ENCODE measurements around the gene RBM33. TPM values are rescaled to one million over a fixed set of nuclear protein-coding genes. Genes with fewer than 3 reads are reported as not detected.
"Not testable (repeated sequence)": the region's sequence is repeated elsewhere in the genome, so short reads cannot be mapped to it uniquely, and the experiment has no call there.

RBM33 gene
- total RNA-seq, 1 donor from 2014 or later = 50.5 TPM

DNA sequence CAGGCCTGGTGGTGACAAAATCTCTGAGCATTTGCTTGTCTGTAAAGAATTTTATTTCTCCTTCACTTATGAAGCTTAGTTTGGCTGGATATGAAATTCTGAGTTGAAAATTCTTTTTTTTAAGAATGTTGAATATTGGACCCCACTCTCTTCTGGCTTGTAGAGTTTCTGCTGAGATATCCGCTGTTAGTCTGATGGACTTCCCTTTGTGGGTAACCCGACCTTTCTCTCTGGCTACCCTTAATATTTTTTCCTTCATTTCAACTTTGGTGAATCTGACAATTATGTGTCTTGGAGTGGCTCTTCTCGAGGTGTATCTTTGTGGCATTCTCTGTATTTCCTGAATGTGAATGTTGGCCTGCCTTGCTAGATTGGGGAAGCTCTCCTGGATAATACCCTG lies 46.2 kb downstream of the RBM33 start:
- H3K9me3 ChIP-seq (ENCODE audit: insufficient read depth, low read depth, low read length); H3K4me3 ChIP-seq (ENCODE audit: insufficient read depth, low read depth, low read length); H3K27me3 ChIP-seq (ENCODE audit: insufficient read depth, low read length); H3K9me3 Mint-ChIP-seq (ENCODE audit: unreplicated experiment); H3K9ac ChIP-seq (ENCODE audit: low read length); DNase-seq (ENCODE audit: low read depth); H2AFZ ChIP-seq (ENCODE audit: low read depth, low read length); H3K27ac ChIP-seq (ENCODE audit: low read depth, low read length); H3K4me3 Mint-ChIP-seq (ENCODE audit: unreplicated experiment); H3K36me3 ChIP-seq (ENCODE audit: insufficient read depth, low read length); H3K27ac Mint-ChIP-seq (ENCODE audit: unreplicated experiment); H3K4me1 ChIP-seq (ENCODE audit: insufficient read depth, low read length); H3K4me1 Mint-ChIP-seq (ENCODE audit: low read depth, unreplicated experiment); H3K4me2 ChIP-seq (ENCODE audit: low read length); FAIRE-seq; H3K27me3 Mint-ChIP-seq (ENCODE audit: low read depth, unreplicated experiment): not testable (repeated sequence)
- H3K36me3 Mint-ChIP-seq (ENCODE audit: low read depth, unreplicated experiment) = peaks cover 15% of the 10 kb centered on the region
- Histone ChIP-seq H4K20me1 (ENCODE audit: insufficient read depth, low read length) (peaks cover 47% of the 10 kb centered on the region), H3K79me2 (ENCODE audit: insufficient read depth, low read length) (peaks cover 52% of the 10 kb centered on the region)

DNA sequence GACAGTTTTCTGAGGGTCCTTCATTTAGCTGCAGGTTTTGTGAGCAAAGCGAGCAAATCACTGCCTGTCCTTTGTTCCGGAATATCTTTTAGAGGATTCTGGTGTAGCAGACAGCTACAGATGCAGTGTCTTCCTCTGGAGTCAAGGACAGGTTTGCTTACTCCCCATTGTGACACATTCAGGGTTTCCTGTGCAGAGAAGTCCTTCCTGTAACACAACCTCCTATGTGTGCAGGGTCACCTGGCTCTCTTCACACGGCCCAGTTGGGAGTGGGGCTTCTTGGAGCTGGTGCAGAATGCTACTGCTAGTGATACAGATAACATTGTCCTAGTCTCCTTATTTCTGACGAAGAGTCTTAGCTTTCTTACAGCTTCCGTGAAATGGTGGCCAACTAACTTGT lies 47.9 kb downstream of the RBM33 start:
- no peak overlapping the region for H3K27ac Mint-ChIP-seq (ENCODE audit: unreplicated experiment)
- Histone ChIP-seq H3K27ac (ENCODE audit: low read depth, low read length) (no peak overlapping the region), H3K27me3 (ENCODE audit: insufficient read depth, low read length) (no peaks in the 10 kb centered on the region), H3K9ac (ENCODE audit: low read length) (no peak overlapping the region), H3K4me1 (ENCODE audit: insufficient read depth, low read length) (no peaks in the 10 kb centered on the region), H3K79me2 (ENCODE audit: insufficient read depth, low read length) (peaks cover 62% of the 10 kb centered on the region), H3K36me3 (ENCODE audit: insufficient read depth, low read length) (no peaks in the 10 kb centered on the region), H2AFZ (ENCODE audit: low read depth, low read length) (no peak overlapping the region), H3K4me3 (ENCODE audit: insufficient read depth, low read depth, low read length) (no peak overlapping the region), H3K4me2 (ENCODE audit: low read length) (no peak overlapping the region), H4K20me1 (ENCODE audit: insufficient read depth, low read length) (peaks cover 56% of the 10 kb centered on the region), H3K9me3 (ENCODE audit: insufficient read depth, low read depth, low read length) (no peaks in the 10 kb centered on the region)
- H3K4me3 Mint-ChIP-seq (ENCODE audit: unreplicated experiment) = no peak overlapping the region
- peaks cover 3% of the 10 kb centered on the region for H3K4me1 Mint-ChIP-seq (ENCODE audit: low read depth, unreplicated experiment)
- no peaks in the 10 kb centered on the region for H3K27me3 Mint-ChIP-seq (ENCODE audit: low read depth, unreplicated experiment)
- FAIRE-seq = no peak
- no peak for DNase-seq (ENCODE audit: low read depth)
- H3K9me3 Mint-ChIP-seq (ENCODE audit: unreplicated experiment) = no peaks in the 10 kb centered on the region
- TF ChIP-seq EZH2 (IDR thresholded peaks at IDR 0.05; ENCODE audit: insufficient read depth, low read length) = no peak
- TF ChIP-seq, protein P1, sequence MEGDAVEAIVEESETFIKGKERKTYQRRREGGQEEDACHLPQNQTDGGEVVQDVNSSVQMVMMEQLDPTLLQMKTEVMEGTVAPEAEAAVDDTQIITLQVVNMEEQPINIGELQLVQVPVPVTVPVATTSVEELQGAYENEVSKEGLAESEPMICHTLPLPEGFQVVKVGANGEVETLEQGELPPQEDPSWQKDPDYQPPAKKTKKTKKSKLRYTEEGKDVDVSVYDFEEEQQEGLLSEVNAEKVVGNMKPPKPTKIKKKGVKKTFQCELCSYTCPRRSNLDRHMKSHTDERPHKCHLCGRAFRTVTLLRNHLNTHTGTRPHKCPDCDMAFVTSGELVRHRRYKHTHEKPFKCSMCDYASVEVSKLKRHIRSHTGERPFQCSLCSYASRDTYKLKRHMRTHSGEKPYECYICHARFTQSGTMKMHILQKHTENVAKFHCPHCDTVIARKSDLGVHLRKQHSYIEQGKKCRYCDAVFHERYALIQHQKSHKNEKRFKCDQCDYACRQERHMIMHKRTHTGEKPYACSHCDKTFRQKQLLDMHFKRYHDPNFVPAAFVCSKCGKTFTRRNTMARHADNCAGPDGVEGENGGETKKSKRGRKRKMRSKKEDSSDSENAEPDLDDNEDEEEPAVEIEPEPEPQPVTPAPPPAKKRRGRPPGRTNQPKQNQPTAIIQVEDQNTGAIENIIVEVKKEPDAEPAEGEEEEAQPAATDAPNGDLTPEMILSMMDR (IDR thresholded peaks at IDR 0.05; ENCODE audit: insufficient read depth, low read depth, low read length) = no peak
- peaks cover 13% of the 10 kb centered on the region for H3K36me3 Mint-ChIP-seq (ENCODE audit: low read depth, unreplicated experiment)

DNA sequence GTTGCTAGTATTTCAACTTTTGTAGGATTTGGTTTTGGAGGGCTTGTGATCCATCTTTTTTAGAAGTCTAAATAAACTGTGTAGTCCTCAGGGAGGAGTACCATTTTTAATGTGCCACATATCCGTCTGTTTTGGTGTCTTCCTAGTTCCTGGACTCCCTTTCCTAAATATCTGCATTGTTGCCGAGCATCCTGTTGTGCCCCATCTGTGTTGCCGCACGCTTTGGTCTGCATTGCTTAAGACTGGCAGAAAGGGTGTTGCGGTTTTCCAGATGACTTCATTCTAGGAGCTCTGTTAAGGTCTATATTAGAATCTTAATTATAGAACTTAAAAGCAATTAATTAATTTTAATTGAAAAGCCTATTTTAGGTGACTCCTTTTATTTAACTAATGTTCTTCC lies 49.4 kb downstream of the RBM33 start:
- TF ChIP-seq, protein P1 (IDR thresholded peaks at IDR 0.05; ENCODE audit: insufficient read depth, low read depth, low read length) = no peak
- TF ChIP-seq EZH2 (IDR thresholded peaks at IDR 0.05; ENCODE audit: insufficient read depth, low read length) = no peak
- H3K4me2 ChIP-seq (ENCODE audit: low read length) = no peak overlapping the region
- DNase-seq (ENCODE audit: low read depth) = no peak
- H4K20me1 ChIP-seq (ENCODE audit: insufficient read depth, low read length) = peaks cover 71% of the 10 kb centered on the region
- no peak overlapping the region for H3K9ac ChIP-seq (ENCODE audit: low read length)
- peaks cover 75% of the 10 kb centered on the region for H3K79me2 ChIP-seq (ENCODE audit: insufficient read depth, low read length)
- no peaks in the 10 kb centered on the region for H3K4me1 ChIP-seq (ENCODE audit: insufficient read depth, low read length)
- no peaks in the 10 kb centered on the region for H3K9me3 ChIP-seq (ENCODE audit: insufficient read depth, low read depth, low read length)
- no peak for FAIRE-seq
- H2AFZ ChIP-seq (ENCODE audit: low read depth, low read length) = no peak overlapping the region
- H3K36me3 ChIP-seq (ENCODE audit: insufficient read depth, low read length) = no peaks in the 10 kb centered on the region
- H3K27me3 ChIP-seq (ENCODE audit: insufficient read depth, low read length) = no peaks in the 10 kb centered on the region
- no peak overlapping the region for H3K27ac ChIP-seq (ENCODE audit: low read depth, low read length)
- Mint-ChIP-seq H3K27me3 (ENCODE audit: low read depth, unreplicated experiment) (no peaks in the 10 kb centered on the region), H3K4me3 (ENCODE audit: unreplicated experiment) (no peak overlapping the region), H3K4me1 (ENCODE audit: low read depth, unreplicated experiment) (peaks cover 3% of the 10 kb centered on the region), H3K9me3 (ENCODE audit: unreplicated experiment) (no peaks in the 10 kb centered on the region), H3K36me3 (ENCODE audit: low read depth, unreplicated experiment) (peaks cover 8% of the 10 kb centered on the region), H3K27ac (ENCODE audit: unreplicated experiment) (no peak overlapping the region)
- H3K4me3 ChIP-seq (ENCODE audit: insufficient read depth, low read depth, low read length) = no peak overlapping the region
